Measurements from ENCODE around the gene DNAH17. TPM values are rescaled to one million over a fixed set of nuclear protein-coding genes. Genes with fewer than 3 reads are reported as not detected.

Gene DNAH17
- total and polyA plus RNA-seq, 2 of the 13 experiments (the other 11 are each of a cell fraction or from before 2014, with no cell fraction given), result 0.86 to 1.6 TPM

DNA sequence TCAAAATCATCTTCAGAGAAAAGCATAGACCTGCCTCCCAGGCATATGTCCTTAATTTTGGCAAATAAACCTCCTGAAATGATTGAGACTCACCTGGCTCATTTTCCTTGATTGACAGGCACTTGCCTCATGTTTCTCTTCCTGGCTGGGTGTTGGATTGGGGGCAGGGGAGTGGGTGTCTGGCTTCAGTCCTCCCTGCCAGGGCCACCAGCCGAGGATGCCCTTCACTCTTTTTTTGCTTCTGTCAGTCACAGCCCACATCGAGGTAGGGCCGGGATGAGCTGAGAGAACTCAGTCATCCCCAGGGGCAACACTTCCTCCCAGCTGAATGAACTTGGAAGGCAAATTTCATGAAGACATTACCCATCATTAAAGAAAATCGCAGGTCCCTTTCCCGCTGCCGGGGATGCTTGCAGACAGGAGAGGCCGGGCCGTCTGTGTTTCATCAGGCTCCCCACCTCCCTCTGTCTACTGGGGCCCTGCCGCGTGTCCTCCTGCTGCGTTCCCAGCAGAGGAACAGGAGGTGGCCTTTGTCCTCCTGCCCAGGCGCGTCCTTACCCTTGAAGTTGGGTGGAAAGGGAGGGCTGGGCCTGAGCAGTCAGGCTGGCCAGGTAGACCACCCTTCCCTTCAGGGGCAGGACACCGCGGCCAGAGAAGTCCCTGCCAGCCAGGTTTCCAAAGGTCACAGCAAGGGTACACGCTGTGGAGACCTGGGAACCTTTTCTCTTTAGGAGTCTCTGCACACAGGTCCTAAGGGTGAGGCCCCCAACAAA, 11.2 kb upstream of the DNAH17 start (continued):
- TF ChIP-seq, protein P1, sequence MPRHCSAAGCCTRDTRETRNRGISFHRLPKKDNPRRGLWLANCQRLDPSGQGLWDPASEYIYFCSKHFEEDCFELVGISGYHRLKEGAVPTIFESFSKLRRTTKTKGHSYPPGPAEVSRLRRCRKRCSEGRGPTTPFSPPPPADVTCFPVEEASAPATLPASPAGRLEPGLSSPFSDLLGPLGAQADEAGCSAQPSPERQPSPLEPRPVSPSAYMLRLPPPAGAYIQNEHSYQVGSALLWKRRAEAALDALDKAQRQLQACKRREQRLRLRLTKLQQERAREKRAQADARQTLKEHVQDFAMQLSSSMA (CRISPR knock-in tag; IDR thresholded peaks at IDR 0.05), result no peak
- peak; percentile 64; the same call in 1 of the 2 replicates for TF ChIP-seq ELF3 (CRISPR knock-in tag; IDR thresholded peaks at IDR 0.05)
- TF ChIP-seq, protein P2, sequence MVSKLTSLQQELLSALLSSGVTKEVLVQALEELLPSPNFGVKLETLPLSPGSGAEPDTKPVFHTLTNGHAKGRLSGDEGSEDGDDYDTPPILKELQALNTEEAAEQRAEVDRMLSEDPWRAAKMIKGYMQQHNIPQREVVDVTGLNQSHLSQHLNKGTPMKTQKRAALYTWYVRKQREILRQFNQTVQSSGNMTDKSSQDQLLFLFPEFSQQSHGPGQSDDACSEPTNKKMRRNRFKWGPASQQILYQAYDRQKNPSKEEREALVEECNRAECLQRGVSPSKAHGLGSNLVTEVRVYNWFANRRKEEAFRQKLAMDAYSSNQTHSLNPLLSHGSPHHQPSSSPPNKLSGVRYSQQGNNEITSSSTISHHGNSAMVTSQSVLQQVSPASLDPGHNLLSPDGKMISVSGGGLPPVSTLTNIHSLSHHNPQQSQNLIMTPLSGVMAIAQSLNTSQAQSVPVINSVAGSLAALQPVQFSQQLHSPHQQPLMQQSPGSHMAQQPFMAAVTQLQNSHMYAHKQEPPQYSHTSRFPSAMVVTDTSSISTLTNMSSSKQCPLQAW (CRISPR knock-in tag; IDR thresholded peaks at IDR 0.05), result peak; percentile 53; the same call in 1 of the 2 replicates
- TF ChIP-seq, protein P3, sequence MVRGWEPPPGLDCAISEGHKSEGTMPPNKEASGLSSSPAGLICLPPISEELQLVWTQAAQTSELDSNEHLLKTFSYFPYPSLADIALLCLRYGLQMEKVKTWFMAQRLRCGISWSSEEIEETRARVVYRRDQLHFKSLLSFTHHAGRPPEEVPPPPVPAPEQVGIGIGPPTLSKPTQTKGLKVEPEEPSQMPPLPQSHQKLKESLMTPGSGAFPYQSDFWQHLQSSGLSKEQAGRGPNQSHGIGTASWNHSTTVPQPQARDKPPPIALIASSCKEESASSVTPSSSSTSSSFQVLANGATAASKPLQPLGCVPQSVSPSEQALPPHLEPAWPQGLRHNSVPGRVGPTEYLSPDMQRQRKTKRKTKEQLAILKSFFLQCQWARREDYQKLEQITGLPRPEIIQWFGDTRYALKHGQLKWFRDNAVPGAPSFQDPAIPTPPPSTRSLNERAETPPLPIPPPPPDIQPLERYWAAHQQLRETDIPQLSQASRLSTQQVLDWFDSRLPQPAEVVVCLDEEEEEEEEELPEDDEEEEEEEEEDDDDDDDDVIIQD (CRISPR knock-in tag; IDR thresholded peaks at IDR 0.05; ENCODE audit: low read depth), result peak; percentile 59; the same call in 1 of the 2 replicates
- no peak for TF ChIP-seq MTA3 (CRISPR knock-in tag; IDR thresholded peaks at IDR 0.05)
- TF ChIP-seq, protein P4, sequence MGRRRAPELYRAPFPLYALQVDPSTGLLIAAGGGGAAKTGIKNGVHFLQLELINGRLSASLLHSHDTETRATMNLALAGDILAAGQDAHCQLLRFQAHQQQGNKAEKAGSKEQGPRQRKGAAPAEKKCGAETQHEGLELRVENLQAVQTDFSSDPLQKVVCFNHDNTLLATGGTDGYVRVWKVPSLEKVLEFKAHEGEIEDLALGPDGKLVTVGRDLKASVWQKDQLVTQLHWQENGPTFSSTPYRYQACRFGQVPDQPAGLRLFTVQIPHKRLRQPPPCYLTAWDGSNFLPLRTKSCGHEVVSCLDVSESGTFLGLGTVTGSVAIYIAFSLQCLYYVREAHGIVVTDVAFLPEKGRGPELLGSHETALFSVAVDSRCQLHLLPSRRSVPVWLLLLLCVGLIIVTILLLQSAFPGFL (CRISPR knock-in tag; IDR thresholded peaks at IDR 0.05), result no peak
- TF ChIP-seq ZNF230 (CRISPR knock-in tag; IDR thresholded peaks at IDR 0.05), result no peak
- TF ChIP-seq, protein P5, sequence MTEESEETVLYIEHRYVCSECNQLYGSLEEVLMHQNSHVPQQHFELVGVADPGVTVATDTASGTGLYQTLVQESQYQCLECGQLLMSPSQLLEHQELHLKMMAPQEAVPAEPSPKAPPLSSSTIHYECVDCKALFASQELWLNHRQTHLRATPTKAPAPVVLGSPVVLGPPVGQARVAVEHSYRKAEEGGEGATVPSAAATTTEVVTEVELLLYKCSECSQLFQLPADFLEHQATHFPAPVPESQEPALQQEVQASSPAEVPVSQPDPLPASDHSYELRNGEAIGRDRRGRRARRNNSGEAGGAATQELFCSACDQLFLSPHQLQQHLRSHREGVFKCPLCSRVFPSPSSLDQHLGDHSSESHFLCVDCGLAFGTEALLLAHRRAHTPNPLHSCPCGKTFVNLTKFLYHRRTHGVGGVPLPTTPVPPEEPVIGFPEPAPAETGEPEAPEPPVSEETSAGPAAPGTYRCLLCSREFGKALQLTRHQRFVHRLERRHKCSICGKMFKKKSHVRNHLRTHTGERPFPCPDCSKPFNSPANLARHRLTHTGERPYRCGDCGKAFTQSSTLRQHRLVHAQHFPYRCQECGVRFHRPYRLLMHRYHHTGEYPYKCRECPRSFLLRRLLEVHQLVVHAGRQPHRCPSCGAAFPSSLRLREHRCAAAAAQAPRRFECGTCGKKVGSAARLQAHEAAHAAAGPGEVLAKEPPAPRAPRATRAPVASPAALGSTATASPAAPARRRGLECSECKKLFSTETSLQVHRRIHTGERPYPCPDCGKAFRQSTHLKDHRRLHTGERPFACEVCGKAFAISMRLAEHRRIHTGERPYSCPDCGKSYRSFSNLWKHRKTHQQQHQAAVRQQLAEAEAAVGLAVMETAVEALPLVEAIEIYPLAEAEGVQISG (CRISPR knock-in tag; IDR thresholded peaks at IDR 0.05), result peak; percentile 66; the same call in 1 of the 2 replicates
- TF ChIP-seq HIC2 (CRISPR knock-in tag; IDR thresholded peaks at IDR 0.05; ENCODE audit: low read depth), result no peak; the same call in 1 of the 2 replicates
- TF ChIP-seq, protein P6, sequence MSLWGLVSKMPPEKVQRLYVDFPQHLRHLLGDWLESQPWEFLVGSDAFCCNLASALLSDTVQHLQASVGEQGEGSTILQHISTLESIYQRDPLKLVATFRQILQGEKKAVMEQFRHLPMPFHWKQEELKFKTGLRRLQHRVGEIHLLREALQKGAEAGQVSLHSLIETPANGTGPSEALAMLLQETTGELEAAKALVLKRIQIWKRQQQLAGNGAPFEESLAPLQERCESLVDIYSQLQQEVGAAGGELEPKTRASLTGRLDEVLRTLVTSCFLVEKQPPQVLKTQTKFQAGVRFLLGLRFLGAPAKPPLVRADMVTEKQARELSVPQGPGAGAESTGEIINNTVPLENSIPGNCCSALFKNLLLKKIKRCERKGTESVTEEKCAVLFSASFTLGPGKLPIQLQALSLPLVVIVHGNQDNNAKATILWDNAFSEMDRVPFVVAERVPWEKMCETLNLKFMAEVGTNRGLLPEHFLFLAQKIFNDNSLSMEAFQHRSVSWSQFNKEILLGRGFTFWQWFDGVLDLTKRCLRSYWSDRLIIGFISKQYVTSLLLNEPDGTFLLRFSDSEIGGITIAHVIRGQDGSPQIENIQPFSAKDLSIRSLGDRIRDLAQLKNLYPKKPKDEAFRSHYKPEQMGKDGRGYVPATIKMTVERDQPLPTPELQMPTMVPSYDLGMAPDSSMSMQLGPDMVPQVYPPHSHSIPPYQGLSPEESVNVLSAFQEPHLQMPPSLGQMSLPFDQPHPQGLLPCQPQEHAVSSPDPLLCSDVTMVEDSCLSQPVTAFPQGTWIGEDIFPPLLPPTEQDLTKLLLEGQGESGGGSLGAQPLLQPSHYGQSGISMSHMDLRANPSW (CRISPR knock-in tag; IDR thresholded peaks at IDR 0.05; ENCODE audit: borderline replicate concordance), result no peak
- TF ChIP-seq ZBTB42 (CRISPR knock-in tag; IDR thresholded peaks at IDR 0.05), result no peak
- TF ChIP-seq TCF12 (IDR thresholded peaks at IDR 0.05), result no peak
- peak; percentile 44; the same call in 1 of the 2 replicates for TF ChIP-seq TCF12 (CRISPR knock-in tag; IDR thresholded peaks at IDR 0.05)
- no peak for TF ChIP-seq GPN1 (CRISPR knock-in tag; IDR thresholded peaks at IDR 0.05; ENCODE audit: borderline replicate concordance)
- no peak for TF ChIP-seq ZNF878 (CRISPR knock-in tag; IDR thresholded peaks at IDR 0.05)

Measured in HepG2 (cell line).